NCI-H510A treated with DMSO at 0.1 percent for 48 hours (cell line): ENCODE measurements around the gene MYLK.

ENCODE experiments used
- DNase-seq: peaks from one replicate; lab custom pipeline; 2025; lab: John Stamatoyannopoulos, UW

Gene MYLK

DNA sequence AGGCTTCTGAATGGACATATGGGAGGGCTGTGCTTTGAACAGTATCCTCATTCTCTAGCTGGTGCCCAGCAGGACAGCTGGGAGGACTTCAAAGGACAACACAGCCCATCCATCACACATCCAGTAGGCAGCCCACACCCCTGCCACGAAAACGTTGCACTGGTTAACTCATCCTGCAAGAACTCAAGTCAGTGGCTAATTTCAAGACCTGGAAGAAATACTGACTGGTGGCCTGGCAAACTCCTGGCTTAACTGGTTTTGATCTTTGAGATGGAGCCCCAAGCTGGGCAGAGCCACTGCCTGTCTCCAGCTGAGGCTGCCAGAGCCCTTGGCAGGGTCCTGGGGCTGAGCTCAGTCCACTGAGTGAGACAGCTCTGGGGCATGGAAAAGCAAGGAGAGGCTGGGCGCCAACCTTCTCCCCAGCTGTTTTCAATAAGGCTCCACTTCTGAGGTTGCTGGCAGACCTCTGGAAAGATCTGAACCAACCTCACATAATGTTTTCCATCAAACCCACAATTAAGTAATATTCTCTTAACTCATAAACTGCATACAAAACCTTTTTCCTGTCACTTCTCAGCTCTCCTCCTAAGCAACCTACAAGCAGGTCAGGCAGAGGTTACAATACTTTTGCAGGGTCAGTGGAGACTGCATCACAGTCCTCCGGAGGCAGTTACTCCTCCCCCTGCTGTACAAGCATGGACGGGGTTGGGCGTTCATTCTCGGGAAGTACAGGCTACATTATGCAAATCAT lies 110.3 kb downstream of the MYLK start:
- no peak for DNase-seq

DNA sequence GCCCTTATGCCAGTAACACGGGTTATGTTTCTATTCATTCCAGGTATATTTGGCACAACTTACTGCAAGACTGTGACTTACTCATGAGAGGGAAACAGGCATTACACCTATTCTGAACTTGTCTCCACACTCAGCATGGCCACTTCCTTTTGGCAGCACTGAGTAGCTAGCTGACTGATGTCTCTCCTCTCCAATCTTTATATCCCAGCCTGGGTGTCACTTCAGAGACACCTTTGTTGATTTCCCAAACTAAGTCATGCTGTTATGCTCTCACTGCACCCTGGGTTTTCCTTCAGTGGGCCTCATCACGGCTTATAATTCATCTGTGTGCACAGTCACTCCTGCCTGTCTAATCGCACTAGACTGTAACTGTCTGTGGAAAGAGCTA lies 114.8 kb downstream of the MYLK start:
- no peak for DNase-seq

DNA sequence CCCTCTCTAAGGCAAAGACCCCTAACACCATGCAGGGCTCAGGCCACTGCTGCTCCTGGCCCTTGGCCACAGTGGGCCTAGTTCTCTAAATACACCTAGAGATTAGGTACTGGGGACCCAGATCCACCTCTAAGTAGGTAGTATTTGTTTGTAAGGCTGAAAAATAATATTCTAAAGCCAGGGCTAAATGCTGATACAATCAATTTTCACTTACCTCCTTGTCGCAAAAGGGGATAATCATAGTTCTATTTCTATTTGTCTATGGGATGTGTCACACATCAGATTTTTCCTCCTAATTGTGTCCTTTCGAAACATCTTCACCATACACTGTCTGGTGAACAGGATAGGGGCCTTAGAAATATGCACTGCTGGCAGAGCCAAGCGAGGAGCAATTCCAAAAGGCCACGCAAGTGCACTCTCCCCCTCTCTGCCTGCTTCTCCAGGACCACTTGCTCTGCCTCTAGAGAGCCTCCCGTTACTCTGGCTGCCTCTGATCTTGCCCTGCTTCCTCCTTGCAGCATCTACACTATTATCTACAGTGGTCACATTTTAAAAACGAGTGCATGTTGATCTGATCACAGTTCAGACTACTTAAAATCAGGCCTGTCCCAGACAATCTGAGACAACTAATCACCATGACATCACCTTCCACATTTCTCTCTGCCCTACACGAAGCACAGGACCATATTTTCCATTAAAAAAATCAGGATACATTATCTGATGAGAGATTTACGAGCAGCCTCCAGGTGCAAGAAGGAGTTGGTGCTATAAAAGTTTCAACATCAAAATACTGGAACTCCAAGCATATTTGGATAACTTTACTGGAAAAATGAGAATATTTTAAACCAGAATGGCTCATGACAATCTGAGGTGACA lies 115.4 kb downstream of the MYLK start:
- DNase-seq: no peak

DNA sequence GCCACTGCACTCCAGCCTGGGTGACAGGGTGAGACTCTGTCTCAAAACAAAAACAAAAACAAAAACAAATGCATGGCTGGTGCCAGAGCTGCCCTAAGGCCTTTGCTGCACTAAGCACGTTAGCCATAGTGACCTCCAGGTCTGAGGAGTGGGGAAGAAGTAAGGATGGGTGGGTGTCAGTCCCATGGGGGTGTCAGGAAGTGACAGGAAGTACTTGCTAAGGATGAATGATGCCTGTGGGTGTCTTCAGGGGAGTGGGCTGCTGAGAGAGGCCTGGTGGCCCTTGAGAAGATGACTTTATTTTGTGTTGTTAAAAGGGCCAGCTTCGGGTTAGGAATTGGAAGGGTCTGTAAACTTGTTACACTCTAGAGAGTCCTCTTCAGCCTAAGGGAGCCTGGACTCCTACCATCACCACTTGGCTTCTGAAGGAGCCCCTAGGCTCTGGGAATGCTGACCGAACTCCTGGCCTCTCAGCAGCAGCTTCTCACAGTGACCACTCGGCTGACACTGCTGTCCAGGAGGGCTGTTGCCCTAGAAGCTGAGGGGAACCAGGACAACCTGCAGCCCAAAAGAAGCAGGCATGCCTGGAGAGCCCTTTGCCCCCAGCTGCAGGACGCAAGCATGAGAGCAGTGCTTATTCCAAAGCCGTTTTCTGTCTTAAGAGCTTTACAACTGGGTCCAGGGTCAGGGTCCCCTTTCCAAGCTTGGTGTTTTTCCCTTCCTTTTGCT lies 116.4 kb downstream of the MYLK start:
- DNase-seq: no peak

DNA sequence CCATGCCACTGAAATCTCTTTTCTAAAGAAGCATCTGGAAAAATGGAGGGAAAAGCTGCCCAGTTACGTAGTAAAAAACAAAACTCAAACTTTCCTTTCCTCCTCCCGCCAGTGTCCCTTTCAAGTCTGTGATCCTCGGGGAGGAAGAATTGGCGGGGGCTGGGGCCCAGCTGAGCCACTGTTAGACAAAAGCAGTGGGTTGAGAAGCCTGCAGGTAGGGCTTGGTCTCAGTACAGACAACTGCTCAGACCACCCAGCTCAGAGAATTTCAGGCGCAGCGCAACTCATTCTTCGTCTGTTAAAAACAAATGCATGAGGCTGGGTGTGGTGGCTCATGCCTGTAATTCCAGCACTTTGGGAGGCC lies 117.1 kb downstream of the MYLK start:
- no peak for DNase-seq

- no peak for DNase-seq
Observed at GRCh38 chr3:123766193-123767008, 117.7 kb downstream of the MYLK start.

GRCh38 chr3:123765475-123766128 lies 118.5 kb downstream of the MYLK start:
- DNase-seq: no peak

DNA sequence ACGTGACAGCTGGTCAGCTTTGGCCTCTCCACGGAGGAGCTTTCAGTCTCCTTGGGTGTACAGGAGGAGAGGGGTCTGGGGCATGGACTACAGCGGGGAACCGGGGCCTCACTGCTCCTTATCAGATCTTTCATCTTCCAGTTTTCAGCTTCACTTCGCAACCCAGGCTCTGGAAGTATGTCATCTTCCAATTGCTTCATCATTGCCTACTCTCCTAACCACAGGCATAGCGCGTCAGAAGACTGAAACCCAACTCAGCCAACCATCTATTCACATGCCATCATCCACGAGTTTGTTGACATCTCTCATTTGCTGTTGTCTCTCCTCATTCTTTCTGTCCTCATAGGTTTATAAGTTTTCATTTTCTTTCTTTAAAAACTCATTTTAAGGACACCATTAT lies 119.5 kb downstream of the MYLK start:
- DNase-seq: no peak

DNA sequence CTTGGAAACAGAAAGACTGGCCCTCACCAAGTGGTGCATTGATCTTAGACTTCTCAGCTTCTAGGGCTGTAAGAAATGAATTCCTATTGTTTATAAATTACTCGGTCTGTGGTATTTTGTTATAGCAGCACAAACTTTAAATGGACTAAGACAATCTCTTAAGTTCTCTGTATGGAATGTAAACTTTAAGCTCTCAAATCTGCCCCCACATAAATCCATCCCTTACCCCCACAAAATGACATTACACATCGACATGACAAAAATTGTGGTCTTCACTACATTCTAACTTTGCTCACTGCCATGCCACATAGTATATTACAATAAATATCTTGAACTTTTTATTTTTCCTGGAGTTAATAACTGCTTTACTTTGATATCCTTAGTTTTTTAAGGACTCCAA lies 121.3 kb downstream of the MYLK start:
- no peak for DNase-seq

- DNase-seq: no peak
Observed at GRCh38 chr3:123760817-123761216, 123.3 kb downstream of the MYLK start.

GRCh38 chr3:123759871-123760270 lies 124.3 kb downstream of the MYLK start:
- DNase-seq: no peak

GRCh38 chr3:123759311-123759710 lies 124.8 kb downstream of the MYLK start:
- DNase-seq: no peak

GRCh38 chr3:123758081-123758564 lies 126.0 kb downstream of the MYLK start:
- peak; percentile 29 for DNase-seq

DNA sequence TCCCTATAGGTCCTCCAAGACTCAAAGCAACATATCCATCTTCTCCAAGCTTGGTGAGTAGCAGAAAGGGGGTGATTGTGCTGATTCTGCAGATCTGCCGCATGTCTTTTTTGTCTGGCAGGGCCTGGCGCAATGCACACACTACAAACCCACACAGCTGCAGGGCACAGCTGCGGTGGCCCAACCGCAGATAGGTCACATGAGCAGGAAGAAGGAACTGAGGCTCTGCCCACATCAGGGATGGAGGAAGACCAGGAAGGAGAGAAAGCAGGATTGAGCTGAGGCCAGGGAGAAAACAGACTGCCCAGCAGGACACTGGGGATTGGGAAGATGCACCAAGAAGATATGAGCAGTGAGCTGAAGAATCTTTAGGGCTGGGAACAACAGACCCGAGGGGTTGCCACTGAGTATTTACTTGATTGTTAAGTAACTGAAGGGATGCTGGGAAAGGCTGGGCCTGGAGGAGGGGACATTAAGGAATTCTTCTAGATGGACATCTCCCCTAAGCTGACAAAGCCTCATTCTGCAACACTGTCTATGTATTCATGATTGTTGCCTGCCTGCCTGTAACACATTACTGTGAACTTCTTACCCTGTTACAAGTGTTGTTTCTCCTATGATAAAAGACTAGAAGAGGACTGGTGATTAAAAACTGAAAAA lies 126.7 kb downstream of the MYLK start:
- DNase-seq: peak; percentile 50

DNA sequence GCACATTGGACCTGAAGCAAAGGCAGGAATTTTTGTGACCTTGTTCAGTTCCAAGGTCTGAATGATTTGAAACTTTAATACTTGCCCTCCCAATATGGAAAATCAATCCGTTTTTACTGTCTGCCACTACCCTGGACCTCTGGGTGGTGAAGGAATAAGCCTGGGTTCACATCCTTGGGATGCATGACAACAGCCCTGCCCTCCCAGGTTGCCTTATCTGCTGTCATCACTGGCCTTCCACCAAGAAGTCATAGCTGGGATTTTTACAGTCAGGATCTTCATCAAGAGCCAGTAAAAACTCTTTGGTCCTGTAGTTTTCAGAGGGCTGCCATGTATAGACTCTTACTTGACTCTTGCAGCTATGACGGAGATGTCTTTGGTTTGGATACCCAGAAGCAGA lies 128.6 kb downstream of the MYLK start:
- no peak for DNase-seq

- DNase-seq: no peak
Observed at GRCh38 chr3:123755085-123755484, 129.0 kb downstream of the MYLK start.

DNA sequence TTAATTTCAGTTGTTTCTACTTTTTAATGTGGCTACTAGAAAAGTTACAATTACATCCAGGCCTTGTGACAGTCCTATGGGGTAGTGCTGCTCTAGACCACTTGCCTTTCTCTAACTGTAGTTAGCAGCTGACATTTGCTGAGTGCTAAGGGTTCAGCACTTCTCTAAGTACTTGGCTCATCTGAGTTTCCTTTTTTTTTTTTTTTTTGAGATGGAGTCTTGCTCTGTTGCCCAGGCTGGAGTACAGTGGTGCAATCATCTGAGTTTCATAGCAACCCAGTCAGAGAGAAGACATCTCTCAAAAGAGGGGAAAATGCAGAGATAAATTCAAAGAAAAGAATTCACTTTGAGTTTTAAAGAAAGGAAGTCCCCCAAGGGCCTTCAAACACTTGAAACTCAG lies 130.8 kb downstream of the MYLK start:
- no peak for DNase-seq

GRCh38 chr3:123752228-123752627 lies 131.9 kb downstream of the MYLK start:
- DNase-seq: no peak

DNA sequence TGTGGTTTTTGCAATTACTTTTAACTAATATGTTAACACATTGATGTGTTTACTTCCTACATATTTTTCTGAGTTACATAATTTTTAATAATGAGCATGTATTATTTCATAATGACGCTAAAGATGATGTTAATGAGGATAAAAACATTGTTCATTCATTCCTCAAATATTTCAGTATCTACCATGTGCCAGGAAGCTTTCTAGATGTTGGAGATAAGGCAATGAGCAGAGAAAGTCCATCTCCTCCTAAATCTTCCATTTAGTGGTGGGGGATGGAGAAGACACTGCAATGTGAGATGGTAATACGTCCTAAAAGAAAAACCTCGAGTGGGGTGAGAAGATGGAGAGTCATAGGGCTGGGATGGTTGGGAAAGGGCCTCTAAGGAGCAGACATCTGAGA lies 132.7 kb downstream of the MYLK start:
- DNase-seq: no peak

- no peak for DNase-seq
Observed at GRCh38 chr3:123750659-123751420, 133.3 kb downstream of the MYLK start.
